ENCODE results near the gene SFRP4.
"Not testable (repeated sequence)": the region's sequence is repeated elsewhere in the genome, so short reads cannot be mapped to it uniquely, and the experiment has no call there.

The SFRP4 gene

GRCh38 chr7:37916673-37917660 is at the start of gene SFRP4:
TSS of gene SFRP4 (minus strand) at chr7:37916817. CDS start at chr7:37916537, 280 bp downstream.
- H3K4me3 ChIP-seq (ENCODE audit: low read length): peak within 1 kb of the TSS; percentile 45
- peak; percentile 48 for DNase-seq (ENCODE audit: low read depth)
- TF ChIP-seq, protein P1, sequence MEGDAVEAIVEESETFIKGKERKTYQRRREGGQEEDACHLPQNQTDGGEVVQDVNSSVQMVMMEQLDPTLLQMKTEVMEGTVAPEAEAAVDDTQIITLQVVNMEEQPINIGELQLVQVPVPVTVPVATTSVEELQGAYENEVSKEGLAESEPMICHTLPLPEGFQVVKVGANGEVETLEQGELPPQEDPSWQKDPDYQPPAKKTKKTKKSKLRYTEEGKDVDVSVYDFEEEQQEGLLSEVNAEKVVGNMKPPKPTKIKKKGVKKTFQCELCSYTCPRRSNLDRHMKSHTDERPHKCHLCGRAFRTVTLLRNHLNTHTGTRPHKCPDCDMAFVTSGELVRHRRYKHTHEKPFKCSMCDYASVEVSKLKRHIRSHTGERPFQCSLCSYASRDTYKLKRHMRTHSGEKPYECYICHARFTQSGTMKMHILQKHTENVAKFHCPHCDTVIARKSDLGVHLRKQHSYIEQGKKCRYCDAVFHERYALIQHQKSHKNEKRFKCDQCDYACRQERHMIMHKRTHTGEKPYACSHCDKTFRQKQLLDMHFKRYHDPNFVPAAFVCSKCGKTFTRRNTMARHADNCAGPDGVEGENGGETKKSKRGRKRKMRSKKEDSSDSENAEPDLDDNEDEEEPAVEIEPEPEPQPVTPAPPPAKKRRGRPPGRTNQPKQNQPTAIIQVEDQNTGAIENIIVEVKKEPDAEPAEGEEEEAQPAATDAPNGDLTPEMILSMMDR (conservative IDR thresholded peaks at IDR 0.05; ENCODE audit: low read length): peak; percentile 72

DNA sequence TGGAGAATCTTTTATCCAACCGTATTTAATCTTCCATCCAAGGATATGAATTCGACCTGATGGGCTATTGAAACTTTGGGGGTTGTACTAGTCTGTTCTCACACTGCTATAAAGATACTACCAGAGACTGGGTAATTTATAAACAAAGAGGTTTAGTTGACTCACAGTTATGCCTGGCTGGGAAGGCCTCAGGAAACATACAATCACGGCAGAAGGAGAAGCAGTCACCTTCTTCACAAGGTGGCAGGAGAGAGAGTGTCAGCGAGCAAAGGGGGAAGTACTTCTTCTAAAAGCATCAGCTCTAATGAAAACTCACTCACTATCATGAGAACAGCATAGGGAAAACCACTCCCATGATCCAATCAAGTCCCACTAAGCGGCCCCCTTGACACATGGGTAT is 47.6 kb upstream of the SFRP4 start:
- no peak for DNase-seq (ENCODE audit: low read depth)
- TF ChIP-seq, protein P1 (conservative IDR thresholded peaks at IDR 0.05; ENCODE audit: low read length): no peak
- H3K4me3 ChIP-seq (ENCODE audit: low read length): no peak overlapping the region

DNA sequence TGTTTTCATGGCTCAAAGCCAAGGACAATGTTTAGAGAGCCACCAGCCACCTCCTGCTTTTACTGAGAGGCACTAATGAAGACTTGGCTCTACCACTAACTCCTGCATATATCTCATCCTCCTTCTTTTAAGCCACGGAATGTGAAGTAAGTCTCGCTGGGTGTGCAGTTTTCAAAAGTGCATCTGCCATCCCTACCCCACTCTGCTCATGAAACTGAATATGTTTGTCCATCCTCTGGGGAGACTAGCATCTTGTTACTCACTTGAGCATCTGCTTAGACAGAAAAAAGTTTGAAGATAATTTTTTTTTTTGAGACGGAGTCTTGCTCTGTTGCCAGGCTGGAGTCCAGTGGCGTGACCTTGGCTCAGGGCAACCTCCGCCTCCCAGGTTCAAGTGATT is 44.6 kb upstream of the SFRP4 start:
- no peak overlapping the region for H3K4me3 ChIP-seq (ENCODE audit: low read length)
- TF ChIP-seq, protein P1 (conservative IDR thresholded peaks at IDR 0.05; ENCODE audit: low read length): no peak
- no peak for DNase-seq (ENCODE audit: low read depth)

GRCh38 chr7:37960483-37960882 is 43.9 kb upstream of the SFRP4 start:
- no peak overlapping the region for H3K4me3 ChIP-seq (ENCODE audit: low read length)
- DNase-seq (ENCODE audit: low read depth): peak; percentile 44
- TF ChIP-seq, protein P1 (conservative IDR thresholded peaks at IDR 0.05; ENCODE audit: low read length): no peak

DNA sequence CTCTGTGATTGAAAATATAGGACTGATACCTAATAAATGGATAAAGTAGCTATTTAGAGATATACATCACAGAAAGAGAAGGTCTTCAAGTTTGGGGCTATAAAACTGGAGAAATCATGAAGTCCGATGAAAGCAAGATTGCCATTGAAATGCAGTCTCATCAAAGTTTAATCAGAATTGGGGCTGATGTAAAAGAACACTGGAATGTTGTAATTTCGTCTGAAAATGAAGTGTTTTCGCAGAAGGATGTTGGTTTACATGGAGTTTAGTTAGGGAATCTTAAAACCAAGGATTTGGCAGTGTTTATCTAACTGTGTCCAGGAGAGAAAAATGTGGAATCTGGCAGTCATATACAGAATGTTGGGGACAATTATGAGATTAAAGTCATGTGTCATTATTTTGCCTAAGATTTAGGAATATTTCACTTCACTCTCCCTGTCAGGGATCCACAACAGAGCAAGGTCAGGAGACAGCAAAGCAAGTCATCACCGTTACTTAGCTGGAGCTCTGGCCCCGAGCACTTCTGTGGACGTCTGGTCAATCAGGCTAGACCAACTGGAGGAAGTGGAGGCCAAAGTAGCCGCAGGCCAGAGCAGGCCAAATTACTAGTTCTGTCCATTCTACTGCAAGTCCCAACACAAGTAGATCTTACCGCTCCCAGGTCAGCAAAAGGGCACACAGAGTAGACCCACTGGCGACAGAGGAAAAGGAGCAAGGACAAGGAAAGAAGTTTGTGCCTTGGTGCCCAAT is 40.8 kb upstream of the SFRP4 start:
- TF ChIP-seq, protein P1 (conservative IDR thresholded peaks at IDR 0.05; ENCODE audit: low read length): no peak
- peak; percentile 9 for DNase-seq (ENCODE audit: low read depth)
- no peak overlapping the region for H3K4me3 ChIP-seq (ENCODE audit: low read length)

DNA sequence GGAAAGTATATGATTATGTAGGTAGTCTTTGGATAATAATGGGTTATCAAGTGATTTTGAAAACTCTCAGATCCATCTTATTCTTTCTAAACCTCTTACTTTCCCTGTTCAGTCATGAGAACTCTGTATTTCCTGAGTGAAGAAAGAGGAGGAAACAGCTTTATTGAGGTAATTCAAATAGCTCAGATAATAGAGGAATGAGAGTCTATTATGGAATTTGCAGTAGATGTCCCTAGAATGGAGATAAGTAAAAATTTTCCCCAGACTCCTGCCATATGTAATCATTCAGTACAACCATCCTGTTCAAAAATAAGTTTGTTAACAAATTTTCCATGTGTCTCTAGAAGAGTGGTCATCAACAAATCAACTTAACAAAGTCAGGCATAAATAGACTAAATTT is 40.2 kb upstream of the SFRP4 start:
- TF ChIP-seq, protein P1 (conservative IDR thresholded peaks at IDR 0.05; ENCODE audit: low read length): no peak
- H3K4me3 ChIP-seq (ENCODE audit: low read length): no peak overlapping the region
- DNase-seq (ENCODE audit: low read depth): no peak

DNA sequence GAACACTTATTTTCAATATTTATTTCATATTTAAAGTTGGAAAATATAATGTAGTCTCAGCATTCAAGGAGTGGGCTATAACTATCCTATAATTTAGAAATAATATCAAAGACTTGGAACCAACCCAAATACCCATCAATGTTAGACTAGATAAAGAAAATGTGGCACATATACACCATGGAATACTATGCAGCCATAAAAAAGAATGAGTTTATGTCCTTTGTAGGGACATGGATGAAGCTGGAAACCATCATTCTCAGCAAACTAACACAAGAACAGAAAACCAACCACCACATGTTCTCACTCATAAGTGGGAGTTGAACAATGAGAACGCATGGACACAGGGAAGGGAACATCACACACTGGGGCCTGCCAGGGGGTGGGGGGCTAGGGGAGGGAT is 37.6 kb upstream of the SFRP4 start:
- not testable (repeated sequence) for H3K4me3 ChIP-seq (ENCODE audit: low read length); DNase-seq (ENCODE audit: low read depth)

All from AG10803 (cell line).